K562 (cell line): ENCODE data around the gene CTDSPL. TPM values are rescaled to one million over a fixed set of nuclear protein-coding genes. Genes with fewer than 3 reads are reported as not detected.
A peak's percentile ranks its signal among the peaks of the same experiment; 100 is the strongest.

Experiments
- BRCA1 ChIP-seq, 2 experiments: fragments of 450-650 bp in 1 of 2; sonication (generic) in 1 of 2; formaldehyde crosslinking in 1 of 2; IDR thresholded peaks; 2 replicates each; pipeline versions ENCODE4 v1.5.0 to v1.6.1; 2017 to 2020; ENCODE audit warnings: mild to moderate bottlenecking in 1 of 2, missing genetic modification reagents in 1 of 2
- CBX5 ChIP-seq: IDR thresholded peaks from 2 replicates; pipeline ENCODE4 v1.6.1; 2014; ENCODE audit warnings: low read depth, borderline replicate concordance
- CBX8 ChIP-seq: fragments of 200-600 bp; sonication (generic); IDR thresholded peaks from 2 replicates; pipeline ENCODE4 v1.6.1; 2012; ENCODE audit warnings: borderline replicate concordance, mixed run types, low read depth, mild to moderate bottlenecking, moderate library complexity, mixed read lengths, low read length, control low read depth, inconsistent platforms; ENCODE audit not compliant: poor library complexity, severe bottlenecking; ENCODE audit errors: extremely low read depth
- CREM ChIP-seq: IDR thresholded peaks from 2 replicates; pipeline ENCODE4 v1.6.1; 2014; ENCODE audit warnings: antibody characterized with exemption, low read depth
- DACH1 ChIP-seq: fragments of 450-650 bp; IDR thresholded peaks from 2 replicates; pipeline ENCODE4 v1.6.1; 2018; ENCODE audit not compliant: partially characterized antibody
- ELK3 ChIP-seq: fragments of 450-650 bp; formaldehyde crosslinking; IDR thresholded peaks from 2 replicates; pipeline ENCODE4 v1.4.0; 2020; ENCODE audit warnings: mild to moderate bottlenecking
- FOXA1 ChIP-seq: fragments of 450-650 bp; IDR thresholded peaks from 2 replicates; pipeline ENCODE4 v1.6.1; 2016; ENCODE audit warnings: mild to moderate bottlenecking, borderline replicate concordance
- ILF3 ChIP-seq: fragments of 450-650 bp; IDR thresholded peaks from 2 replicates; pipeline ENCODE4 v1.6.1; 2018; ENCODE audit warnings: antibody characterized with exemption, mild to moderate bottlenecking, moderate library complexity, borderline replicate concordance
- KHSRP ChIP-seq: fragments of 450-650 bp; IDR thresholded peaks from 2 replicates; pipeline ENCODE4 v1.6.1; 2017
- KLF6 ChIP-seq: fragments of 250-450 bp; sonication (Bioruptor Pico); IDR thresholded peaks from 2 replicates; pipeline ENCODE4 v1.4.0; 2020; ENCODE audit warnings: mild to moderate bottlenecking, moderate library complexity, borderline replicate concordance
- MITF ChIP-seq: IDR thresholded peaks from 2 replicates; pipeline ENCODE4 v1.6.1; 2014; ENCODE audit warnings: antibody characterized with exemption
- PPARD ChIP-seq: fragments of 250-450 bp; sonication (Bioruptor Pico); IDR thresholded peaks from 2 replicates; pipeline ENCODE4 v1.8.0; 2022; ENCODE audit warnings: inconsistent platforms, mild to moderate bottlenecking, moderate library complexity
- TCF3 ChIP-seq: sonication (generic); formaldehyde crosslinking; IDR thresholded peaks from 2 replicates; pipeline ENCODE4 v1.4.0; 2020; ENCODE audit warnings: mild to moderate bottlenecking, missing genetic modification reagents
- ZNF407 ChIP-seq: fragments of 450-650 bp; IDR thresholded peaks from 2 replicates; pipeline ENCODE4 v1.6.1; 2016; ENCODE audit warnings: low read depth
- ZNF431 ChIP-seq: sonication (generic); formaldehyde crosslinking; IDR thresholded peaks from 2 replicates; pipeline ENCODE4 v1.8.0; 2022; ENCODE audit warnings: mild to moderate bottlenecking, missing genetic modification reagents
- ZNF766 ChIP-seq: fragments of 200-800 bp; sonication (Bioruptor generic); conservative IDR thresholded peaks from 2 replicates; pipeline ENCODE4 v1.6.1; 2016; ENCODE audit warnings: missing genetic modification characterization, missing compliant biosample characterization
- polyA plus RNA-seq, 8 experiments: library from polyadenylated mRNA; depleted of rRNA in 4 of 8; stranded (reverse) in 5 of 8; unstranded in 3 of 8; fragments of >200 nt; fragmentation: Nextera tagmentation in 2 of 8; fragmentation: Illumina TruSeq in 1 of 8; extraction: Ambion mirVana in 2 of 8; extraction: Trizol in 1 of 8; gene quantifications; 2 replicates each; pipeline versions ENCODE4 v1.2.1 to v1.2.3, GENCODE V29; 2011 to 2014; ENCODE audit warnings: inconsistent platforms in 1 of 8, missing spikeins in 1 of 8
- total RNA-seq, 7 experiments: library from RNA; depleted of rRNA in 6 of 7; stranded (reverse); fragments of >200 nt in 6 of 7; fragmentation: Illumina TruSeq in 2 of 7; extraction: Trizol in 2 of 7; gene quantifications; 2 replicates each; pipeline versions ENCODE4 v1.2.1 to v1.2.3, GENCODE V29; 2011 to 2021; ENCODE audit warnings: low replicate concordance in 1 of 7

Gene CTDSPL
- total and polyA plus RNA-seq, 9 of the 15 experiments (the other 6 are each of a cell fraction or from before 2014, with no cell fraction given), result 5.1 to 19.3 (median 11.3) TPM

GRCh38 chr3:37986479-37987314, 125.0 kb downstream of the CTDSPL start (continued):
- no peak for TF ChIP-seq CBX8
- no peak for TF ChIP-seq ZNF407
- TF ChIP-seq BRCA1 (IDR thresholded peaks at IDR 0.05), result no peak
- no peak for TF ChIP-seq BRCA1 (CRISPR knock-in tag; IDR thresholded peaks at IDR 0.05)
- TF ChIP-seq ELK3 (CRISPR knock-in tag), result no peak
- TF ChIP-seq CREM, result peak; percentile 81
- TF ChIP-seq TCF3 (CRISPR knock-in tag), result peak; percentile 100
- TF ChIP-seq ZNF766 (CRISPR knock-in tag), result peak; percentile 66; the same call in 1 of the 2 replicates
- TF ChIP-seq ZNF431 (CRISPR knock-in tag), result no peak
- no peak for TF ChIP-seq PPARD
- peak; percentile 79; the same call in 1 of the 2 replicates for TF ChIP-seq CBX5
- TF ChIP-seq MITF, result peak; percentile 72; the same call in 1 of the 2 replicates
- peak; percentile 100 for TF ChIP-seq FOXA1
- peak; percentile 90 for TF ChIP-seq KHSRP
- TF ChIP-seq KLF6 (CRISPR knock-in tag), result no peak
- TF ChIP-seq ILF3, result no peak
- peak; percentile 75 for TF ChIP-seq DACH1
